ENCODE data around the gene MARCHF10.

The MARCHF10 gene

DNA sequence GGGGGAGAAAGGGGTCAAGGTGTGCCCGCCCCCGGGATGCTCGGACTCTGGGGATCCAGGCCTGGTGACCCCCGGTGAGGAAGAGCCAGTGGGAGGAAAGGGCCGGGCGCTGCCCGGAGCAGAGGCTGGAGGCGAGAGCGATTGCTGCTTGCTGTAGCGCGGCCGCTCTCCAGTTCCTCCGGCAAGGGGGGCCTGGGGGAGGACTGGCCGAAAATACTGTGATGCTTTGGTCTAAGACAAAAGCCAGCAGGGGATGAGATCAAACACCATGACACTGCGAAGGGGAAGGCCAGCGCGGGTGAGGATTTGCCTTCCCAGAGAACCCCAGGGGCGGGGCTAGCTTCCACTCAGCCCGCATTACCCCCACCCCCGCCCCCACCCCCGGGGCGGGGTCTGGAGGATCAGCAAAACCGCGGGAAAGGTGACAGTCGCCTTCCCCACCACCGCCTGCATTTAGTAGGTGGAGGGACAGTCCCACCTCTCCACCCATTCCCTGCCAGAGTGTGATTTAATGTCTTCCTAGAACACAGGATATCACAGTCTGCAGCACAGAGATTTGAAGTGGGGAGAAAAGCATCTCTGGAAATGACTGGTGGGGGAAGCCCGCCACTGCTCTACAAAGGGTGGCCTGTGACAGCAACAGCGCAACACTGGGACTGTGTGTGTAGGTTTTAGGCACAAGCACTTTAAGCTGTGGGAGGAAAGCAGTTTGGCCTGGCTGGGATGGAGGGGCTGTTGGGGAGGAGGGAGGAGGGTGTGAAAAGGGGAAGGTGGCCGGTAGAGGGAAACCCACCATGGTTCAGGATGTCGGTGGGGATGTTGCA lies 154.9 kb downstream of the MARCHF10 start:
- DNase-seq (ENCODE audit: low spot score) = peak; percentile 87
- TF ChIP-seq, protein P1, sequence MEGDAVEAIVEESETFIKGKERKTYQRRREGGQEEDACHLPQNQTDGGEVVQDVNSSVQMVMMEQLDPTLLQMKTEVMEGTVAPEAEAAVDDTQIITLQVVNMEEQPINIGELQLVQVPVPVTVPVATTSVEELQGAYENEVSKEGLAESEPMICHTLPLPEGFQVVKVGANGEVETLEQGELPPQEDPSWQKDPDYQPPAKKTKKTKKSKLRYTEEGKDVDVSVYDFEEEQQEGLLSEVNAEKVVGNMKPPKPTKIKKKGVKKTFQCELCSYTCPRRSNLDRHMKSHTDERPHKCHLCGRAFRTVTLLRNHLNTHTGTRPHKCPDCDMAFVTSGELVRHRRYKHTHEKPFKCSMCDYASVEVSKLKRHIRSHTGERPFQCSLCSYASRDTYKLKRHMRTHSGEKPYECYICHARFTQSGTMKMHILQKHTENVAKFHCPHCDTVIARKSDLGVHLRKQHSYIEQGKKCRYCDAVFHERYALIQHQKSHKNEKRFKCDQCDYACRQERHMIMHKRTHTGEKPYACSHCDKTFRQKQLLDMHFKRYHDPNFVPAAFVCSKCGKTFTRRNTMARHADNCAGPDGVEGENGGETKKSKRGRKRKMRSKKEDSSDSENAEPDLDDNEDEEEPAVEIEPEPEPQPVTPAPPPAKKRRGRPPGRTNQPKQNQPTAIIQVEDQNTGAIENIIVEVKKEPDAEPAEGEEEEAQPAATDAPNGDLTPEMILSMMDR (IDR thresholded peaks at IDR 0.05; ENCODE audit: extremely low read depth, missing control alignments) = no peak

DNA sequence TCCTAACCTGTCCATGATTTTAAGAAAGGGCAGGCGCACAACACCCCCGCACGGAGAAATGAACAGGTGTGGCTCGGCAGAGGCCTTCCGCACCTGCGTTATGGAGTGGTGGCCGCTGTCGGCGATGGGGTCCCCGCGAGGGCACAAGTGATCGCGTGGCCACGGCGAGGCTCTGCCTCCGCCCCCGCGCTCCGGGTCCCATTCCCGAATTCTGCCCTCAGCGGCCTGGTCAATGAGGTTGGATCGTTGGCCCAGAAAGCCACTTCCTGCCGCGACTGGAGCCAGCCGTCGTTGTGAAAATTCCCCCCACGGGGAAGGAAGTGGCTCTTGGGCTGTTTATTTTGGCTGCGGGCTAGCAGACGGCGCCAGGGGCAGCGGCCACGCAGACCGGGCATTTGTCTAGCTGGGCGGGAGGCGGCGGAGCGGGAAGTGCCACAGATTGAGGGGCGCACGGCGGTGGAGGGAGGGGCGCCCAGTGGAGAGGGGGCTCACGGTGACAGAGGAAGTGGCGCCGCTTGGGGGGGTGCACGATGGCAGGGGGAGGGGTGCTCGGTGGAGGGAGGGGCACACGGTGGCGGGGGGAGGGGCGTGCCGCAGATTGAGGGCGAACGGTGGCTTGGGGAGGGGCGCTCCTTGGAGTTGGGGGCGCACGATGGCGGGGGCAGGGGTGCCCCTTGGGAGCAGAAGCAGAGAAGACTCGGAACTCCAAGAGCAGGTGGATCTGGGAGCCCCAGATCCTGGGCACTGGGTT lies 155.7 kb downstream of the MARCHF10 start:
- no peak for DNase-seq (ENCODE audit: low spot score)
- TF ChIP-seq, protein P1 (IDR thresholded peaks at IDR 0.05; ENCODE audit: extremely low read depth, missing control alignments) = no peak

All from GM20000 (cell line).